ACC112 (cell line): ENCODE measurements around the gene PARD3B.

Experiments
- H2AFZ ChIP-seq: fragments of 200-600 bp; sonication (generic); one replicate; pipeline ENCODE4 v1.6.0; 2017; ENCODE audit warnings: antibody characterized with exemption, low read length; ENCODE audit not compliant: unreplicated experiment
- H3K27ac ChIP-seq: fragments of 200-600 bp; sonication (generic); 2 replicates; pipeline ENCODE4 v1.5.1; 2014; ENCODE audit warnings: low read depth, mild to moderate bottlenecking, antibody characterized with exemption, low read length, moderate library complexity
- H3K27me3 ChIP-seq: fragments of 200-600 bp; sonication (generic); 2 replicates; pipeline ENCODE4 v1.6.1; 2014; ENCODE audit warnings: mild to moderate bottlenecking, antibody characterized with exemption, low read length, moderate library complexity, mixed read lengths; ENCODE audit not compliant: insufficient read depth
- H3K36me3 ChIP-seq: fragments of 200-600 bp; sonication (generic); 2 replicates; pipeline ENCODE4 v1.6.1; 2016; ENCODE audit warnings: mild to moderate bottlenecking, antibody characterized with exemption, low read length, moderate library complexity, mixed read lengths; ENCODE audit not compliant: insufficient read depth
- H3K4me1 ChIP-seq: fragments of 200-600 bp; sonication (generic); one replicate; pipeline ENCODE4 v1.6.1; 2016; ENCODE audit warnings: low read length, mixed read lengths; ENCODE audit not compliant: insufficient read depth, unreplicated experiment, control insufficient read depth
- H3K4me3 ChIP-seq: fragments of 200-600 bp; sonication (generic); 2 replicates; pipeline ENCODE4 v1.5.1; 2014; ENCODE audit warnings: mild to moderate bottlenecking, low read depth, low read length
- H3K79me2 ChIP-seq: fragments of 200-600 bp; sonication (generic); one replicate; pipeline ENCODE4 v1.6.0; 2016; ENCODE audit warnings: low read length; ENCODE audit not compliant: control insufficient read depth, unreplicated experiment, insufficient read depth

PARD3B gene

GRCh38 chr2:205461678-205462665 is 916.7 kb downstream of the PARD3B start:
- Histone ChIP-seq H2AFZ (no peak overlapping the region), H3K27ac (no peak overlapping the region), H3K27me3 (no peaks in the 10 kb centered on the region), H3K36me3 (no peaks in the 10 kb centered on the region), H3K79me2 (no peaks in the 10 kb centered on the region), H3K4me3 (no peak overlapping the region), H3K4me1 (no peaks in the 10 kb centered on the region)

- Histone ChIP-seq H3K27me3 (no peaks in the 10 kb centered on the region), H2AFZ (no peak overlapping the region), H3K79me2 (no peaks in the 10 kb centered on the region), H3K4me1 (no peaks in the 10 kb centered on the region), H3K36me3 (no peaks in the 10 kb centered on the region), H3K27ac (no peak overlapping the region), H3K4me3 (no peak overlapping the region)
Observed at GRCh38 chr2:205462681-205463345, 917.5 kb downstream of the PARD3B start.

GRCh38 chr2:205463466-205464025 is 918.3 kb downstream of the PARD3B start:
- H3K79me2 ChIP-seq = no peaks in the 10 kb centered on the region
- H3K4me1 ChIP-seq = no peaks in the 10 kb centered on the region
- H3K36me3 ChIP-seq = no peaks in the 10 kb centered on the region
- no peak overlapping the region for H3K4me3 ChIP-seq
- no peaks in the 10 kb centered on the region for H3K27me3 ChIP-seq
- no peak overlapping the region for H2AFZ ChIP-seq
- no peak overlapping the region for H3K27ac ChIP-seq

GRCh38 chr2:205464681-205465080 is 919.4 kb downstream of the PARD3B start:
- no peak overlapping the region for H3K4me3 ChIP-seq
- no peaks in the 10 kb centered on the region for H3K4me1 ChIP-seq

GRCh38 chr2:205465791-205466190 is 920.5 kb downstream of the PARD3B start:
- Histone ChIP-seq H3K36me3 (no peaks in the 10 kb centered on the region), H2AFZ (no peak overlapping the region), H3K4me3 (no peak overlapping the region), H3K79me2 (no peaks in the 10 kb centered on the region), H3K27ac (no peak overlapping the region), H3K27me3 (no peaks in the 10 kb centered on the region), H3K4me1 (no peaks in the 10 kb centered on the region)

More at GRCh38 chr2:205464681-205465080, 919.4 kb downstream of the PARD3B start:
- no peaks in the 10 kb centered on the region for H3K27me3 ChIP-seq
- H3K27ac ChIP-seq = no peak overlapping the region
- H2AFZ ChIP-seq = no peak overlapping the region
- no peaks in the 10 kb centered on the region for H3K36me3 ChIP-seq
- H3K79me2 ChIP-seq = no peaks in the 10 kb centered on the region

- Histone ChIP-seq H3K79me2 (no peaks in the 10 kb centered on the region), H3K27ac (no peak overlapping the region), H3K4me1 (no peaks in the 10 kb centered on the region), H3K4me3 (no peak overlapping the region), H3K27me3 (no peaks in the 10 kb centered on the region), H2AFZ (no peak overlapping the region), H3K36me3 (no peaks in the 10 kb centered on the region)
Observed at GRCh38 chr2:205471776-205472175, 926.5 kb downstream of the PARD3B start.

- no peak overlapping the region for H2AFZ ChIP-seq
- no peaks in the 10 kb centered on the region for H3K4me1 ChIP-seq
- no peaks in the 10 kb centered on the region for H3K27me3 ChIP-seq
- H3K27ac ChIP-seq = no peak overlapping the region
- no peaks in the 10 kb centered on the region for H3K79me2 ChIP-seq
- H3K4me3 ChIP-seq = no peak overlapping the region
- no peaks in the 10 kb centered on the region for H3K36me3 ChIP-seq
Observed at GRCh38 chr2:205473791-205474190, 928.5 kb downstream of the PARD3B start.

GRCh38 chr2:205474741-205475415 is 929.6 kb downstream of the PARD3B start:
- Histone ChIP-seq H3K27me3 (no peaks in the 10 kb centered on the region), H3K4me3 (no peak overlapping the region), H2AFZ (no peak overlapping the region), H3K4me1 (no peaks in the 10 kb centered on the region), H3K79me2 (no peaks in the 10 kb centered on the region), H3K36me3 (no peaks in the 10 kb centered on the region), H3K27ac (no peak overlapping the region)

- Histone ChIP-seq H3K27me3 (no peaks in the 10 kb centered on the region), H3K79me2 (no peaks in the 10 kb centered on the region), H3K36me3 (no peaks in the 10 kb centered on the region), H3K27ac (no peak overlapping the region), H3K4me1 (no peaks in the 10 kb centered on the region), H3K4me3 (no peak overlapping the region), H2AFZ (no peak overlapping the region)
Observed at GRCh38 chr2:205475416-205475768, 930.1 kb downstream of the PARD3B start.

- Histone ChIP-seq H3K79me2 (no peaks in the 10 kb centered on the region), H3K27ac (no peak overlapping the region), H2AFZ (no peak overlapping the region), H3K36me3 (no peaks in the 10 kb centered on the region), H3K27me3 (no peaks in the 10 kb centered on the region), H3K4me1 (no peaks in the 10 kb centered on the region), H3K4me3 (no peak overlapping the region)
Observed at GRCh38 chr2:205477016-205477705, 931.9 kb downstream of the PARD3B start.
